HEK293T (cell line): ENCODE results near the gene IKBKE.

Experiments
- CTCF ChIA-PET: fragments of 350-600 bp; formaldehyde crosslinking; extraction: SDS; loops from one replicate; lab custom pipeline; 2021; ENCODE audit warnings: antibody characterized with exemption, inconsistent platforms; lab: Yijun Ruan, JAX
- POLR2A ChIA-PET: fragments of 350-600 bp; formaldehyde crosslinking; extraction: SDS; loops from one replicate; lab custom pipeline; 2020; ENCODE audit warnings: antibody characterized with exemption, inconsistent platforms; lab: Yijun Ruan, JAX
- DNase-seq: peaks from one replicate; pipeline ENCODE4 v3.0.0; 2012; ENCODE audit warnings: mixed read lengths; ENCODE audit errors: extremely low spot score
- ARNT ChIP-seq: fragments of 450-650 bp; IDR thresholded peaks from 2 replicates; pipeline ENCODE4 v1.6.1; 2017; ENCODE audit warnings: mild to moderate bottlenecking
- BHLHE40 ChIP-seq: fragments of 450-650 bp; IDR thresholded peaks from 2 replicates; pipeline ENCODE4 v1.6.1; 2016; ENCODE audit warnings: mild to moderate bottlenecking, moderate library complexity, borderline replicate concordance
- CTBP1 ChIP-seq: fragments of 450-650 bp; IDR thresholded peaks from 2 replicates; pipeline ENCODE4 v1.6.1; 2016; ENCODE audit warnings: borderline replicate concordance
- ELF4 ChIP-seq: fragments of 450-650 bp; IDR thresholded peaks from 2 replicates; pipeline ENCODE4 v1.6.1; 2017; ENCODE audit warnings: antibody characterized with exemption
- FOXA1 ChIP-seq: fragments of 450-650 bp; IDR thresholded peaks from 2 replicates; pipeline ENCODE4 v1.6.1; 2016; ENCODE audit warnings: mild to moderate bottlenecking
- FOXK2 ChIP-seq: fragments of 450-650 bp; IDR thresholded peaks from 2 replicates; pipeline ENCODE4 v1.6.1; 2016; ENCODE audit warnings: mild to moderate bottlenecking
- FOXM1 ChIP-seq: fragments of 450-650 bp; IDR thresholded peaks from 2 replicates; pipeline ENCODE4 v1.6.1; 2017; ENCODE audit warnings: mild to moderate bottlenecking, borderline replicate concordance
- HDGF ChIP-seq: fragments of 450-650 bp; IDR thresholded peaks from 2 replicates; pipeline ENCODE4 v1.6.1; 2017; ENCODE audit warnings: antibody characterized with exemption, borderline replicate concordance
- L3MBTL2 ChIP-seq: fragments of 450-650 bp; conservative IDR thresholded peaks from 2 replicates; pipeline ENCODE4 v1.6.1; 2016; ENCODE audit warnings: mild to moderate bottlenecking
- LEF1 ChIP-seq: fragments of 450-650 bp; IDR thresholded peaks from 2 replicates; pipeline ENCODE4 v1.6.1; 2017; ENCODE audit warnings: mild to moderate bottlenecking, borderline replicate concordance
- NFRKB ChIP-seq: fragments of 450-650 bp; IDR thresholded peaks from 2 replicates; pipeline ENCODE4 v1.6.1; 2016; ENCODE audit warnings: mild to moderate bottlenecking, moderate library complexity
- PKNOX1 ChIP-seq: fragments of 450-650 bp; IDR thresholded peaks from 2 replicates; pipeline ENCODE4 v1.6.1; 2016
- SP1 ChIP-seq: fragments of 450-650 bp; IDR thresholded peaks from 2 replicates; pipeline ENCODE4 v1.6.1; 2017
- SUZ12 ChIP-seq: fragments of 450-650 bp; IDR thresholded peaks from 2 replicates; pipeline ENCODE4 v1.6.1; 2016; ENCODE audit warnings: mild to moderate bottlenecking
- TARDBP ChIP-seq: fragments of 450-650 bp; IDR thresholded peaks from 2 replicates; pipeline ENCODE4 v1.6.1; 2016
- ZNF384 ChIP-seq: fragments of 450-650 bp; IDR thresholded peaks from 2 replicates; pipeline ENCODE4 v1.6.1; 2016

The IKBKE gene

GRCh38 chr1:206488466-206488865 is 18.2 kb downstream of the IKBKE start:
- TF ChIP-seq SUZ12 (no peak), LEF1 (no peak), FOXA1 (no peak), BHLHE40 (no peak), ZNF384 (no peak), NFRKB (no peak), SP1 (no peak), ELF4 (no peak), CTBP1 (no peak)
- DNase-seq: no peak
- ChIA-PET POLR2A (no interaction called here), CTCF (no interaction called here)

- DNase-seq: peak; percentile 93
- ChIA-PET CTCF (interaction anchor here (0.6 to 2.9 kb wide), 21 partner anchors 9 to 491 kb away, joined by 3 to 38 read pairs (median 4); partner anchors contain the start of gene IKBKE), POLR2A (interaction anchor here (1.7 kb wide), 1 partner anchor 95 kb away, joined by 5 read pairs; no protein-coding TSS in a partner anchor)
- TF ChIP-seq L3MBTL2: 0 out of 2 replicates have a peak, but pooled peaks have one; percentile 31
- TF ChIP-seq SP1: no peak
- no peak for TF ChIP-seq FOXK2
Measured at GRCh38 chr1:206489980-206490770, 19.9 kb downstream of the IKBKE start.

- ChIA-PET CTCF (interaction anchor here (0.6 to 2.9 kb wide), 19 partner anchors 8 to 491 kb away, joined by 3 to 38 read pairs (median 4); no protein-coding TSS in a partner anchor), POLR2A (interaction anchor here (1.7 kb wide), 1 partner anchor 94 kb away, joined by 5 read pairs; no protein-coding TSS in a partner anchor)
- DNase-seq: no peak
- TF ChIP-seq SUZ12 (no peak), SP1 (no peak), CTBP1 (no peak), BHLHE40 (no peak), L3MBTL2 (no peak), FOXK2 (no peak), FOXA1 (no peak), LEF1 (no peak), HDGF (no peak), ELF4 (no peak), ZNF384 (no peak), FOXM1 (no peak), TARDBP (no peak), PKNOX1 (no peak), NFRKB (no peak)
Measured at GRCh38 chr1:206490771-206491405, 20.6 kb downstream of the IKBKE start.

GRCh38 chr1:206491616-206492015 is 21.3 kb downstream of the IKBKE start:
- ChIA-PET POLR2A (interaction anchor here (1.7 kb wide), 1 partner anchor 94 kb away, joined by 5 read pairs; no protein-coding TSS in a partner anchor), CTCF (interaction anchor here (0.7 to 2.9 kb wide), 4 partner anchors 8 to 166 kb away, joined by 3 to 10 read pairs (median 4); no protein-coding TSS in a partner anchor)
- no peak for DNase-seq
- TF ChIP-seq BHLHE40: no peak
- no peak for TF ChIP-seq FOXA1
- no peak for TF ChIP-seq FOXK2
- no peak for TF ChIP-seq FOXM1
- TF ChIP-seq ZNF384: no peak
- TF ChIP-seq LEF1: no peak
- no peak for TF ChIP-seq CTBP1
- TF ChIP-seq TARDBP: no peak
- TF ChIP-seq ELF4: no peak
- no peak for TF ChIP-seq SP1
- no peak for TF ChIP-seq PKNOX1
- no peak for TF ChIP-seq L3MBTL2
- no peak for TF ChIP-seq SUZ12

- POLR2A ChIA-PET: no interaction called here
- CTCF ChIA-PET: no interaction called here
Measured at GRCh38 chr1:206492589-206492988, 22.3 kb downstream of the IKBKE start.

More at GRCh38 chr1:206492589-206492988, 22.3 kb downstream of the IKBKE start:
- TF ChIP-seq NFRKB (no peak), BHLHE40 (no peak), ZNF384 (no peak), FOXM1 (no peak), SP1 (no peak), ARNT (no peak), CTBP1 (no peak), PKNOX1 (no peak), FOXK2 (no peak), HDGF (no peak), SUZ12 (no peak), TARDBP (no peak), FOXA1 (no peak)
- no peak for DNase-seq
